Choroid plexus epithelial cell (primary cell): ENCODE results near the gene CATSPER3.
A peak's percentile ranks its signal among the peaks of the same experiment; 100 is the strongest.
"Not testable (repeated sequence)": the region's sequence is repeated elsewhere in the genome, so short reads cannot be mapped to it uniquely, and the experiment has no call there.

Experiments
- DNase-seq: peaks from one replicate; pipeline ENCODE4 v3.0.0-alpha.2; 2010; ENCODE audit warnings: low read depth
- H3K4me3 ChIP-seq: 2 replicates; pipeline ENCODE4 v1.5.1; 2011; ENCODE audit warnings: low read depth, mild to moderate bottlenecking, control low read depth, low read length, moderate library complexity
- CTCF ChIP-seq: conservative IDR thresholded peaks from 2 replicates; pipeline ENCODE4 v1.5.1; 2011; ENCODE audit warnings: low read depth, mild to moderate bottlenecking, control low read depth, inconsistent platforms, low read length, moderate library complexity

Gene CATSPER3

GRCh38 chr5:134989266-134989830 is 21.6 kb downstream of the CATSPER3 start:
- TF ChIP-seq CTCF, result no peak
- DNase-seq, result peak; percentile 21
- H3K4me3 ChIP-seq, result no peak overlapping the region

GRCh38 chr5:134990183-134990582 is 22.5 kb downstream of the CATSPER3 start:
- not testable (repeated sequence) for H3K4me3 ChIP-seq, DNase-seq

- no peak for TF ChIP-seq CTCF
- no peak overlapping the region for H3K4me3 ChIP-seq
- peak; percentile 8 for DNase-seq
These were observed 24.4 kb downstream of the CATSPER3 start for GRCh38 chr5:134992148-134992547.

GRCh38 chr5:134993161-134993560 is 25.5 kb downstream of the CATSPER3 start:
- no peak for DNase-seq
- H3K4me3 ChIP-seq, result no peak overlapping the region
- TF ChIP-seq CTCF, result no peak

GRCh38 chr5:134994560-134995156 is 27.0 kb downstream of the CATSPER3 start:
- no peak for DNase-seq
- TF ChIP-seq CTCF, result no peak
- no peak overlapping the region for H3K4me3 ChIP-seq

- H3K4me3 ChIP-seq, result no peak overlapping the region
- DNase-seq, result no peak
- no peak for TF ChIP-seq CTCF
These were observed 28.2 kb downstream of the CATSPER3 start for GRCh38 chr5:134995850-134996402.

GRCh38 chr5:134997015-134997414 is 29.3 kb downstream of the CATSPER3 start:
- H3K4me3 ChIP-seq, result no peak overlapping the region
- no peak for DNase-seq

GRCh38 chr5:134998068-134998467 is 30.4 kb downstream of the CATSPER3 start:
- not testable (repeated sequence) for H3K4me3 ChIP-seq, DNase-seq

More at GRCh38 chr5:134997015-134997414, 29.3 kb downstream of the CATSPER3 start:
- TF ChIP-seq CTCF, result no peak
